GM21737 (cell line): ENCODE measurements around the gene ZSCAN10.
"Not testable (repeated sequence)": the region's sequence is repeated elsewhere in the genome, so short reads cannot be mapped to it uniquely, and the experiment has no call there.

Experiments used
- ATAC-seq: cut with Tn5 transposase; IDR thresholded peaks from one replicate; pipeline ENCODE4 v1.9.1; 2021; ENCODE audit warnings: mild to moderate bottlenecking, moderate library complexity; ENCODE audit not compliant: unreplicated experiment

The ZSCAN10 gene

GRCh38 chr16:3065069-3065741 lies 33.9 kb downstream of the ZSCAN10 start, which contains the start of gene IL32:
IL32 (plus strand) TSS chr16:3065640; CDS start chr16:3065812, 172 bp downstream.
- no peak for ATAC-seq

GRCh38 chr16:3063625-3064386 lies 35.3 kb downstream of the ZSCAN10 start:
- no peak for ATAC-seq

GRCh38 chr16:3062553-3062952 lies 36.5 kb downstream of the ZSCAN10 start:
- no peak for ATAC-seq

- no peak for ATAC-seq
Observed at GRCh38 chr16:3060339-3061127, 38.6 kb downstream of the ZSCAN10 start.

GRCh38 chr16:3059723-3060242 lies 39.3 kb downstream of the ZSCAN10 start:
- peak; percentile 4 for ATAC-seq

GRCh38 chr16:3059041-3059722 lies 39.9 kb downstream of the ZSCAN10 start:
- peak; percentile 74 for ATAC-seq

- no peak for ATAC-seq
Observed at GRCh38 chr16:3058139-3059030, 40.7 kb downstream of the ZSCAN10 start.

- no peak for ATAC-seq
Observed at GRCh38 chr16:3057181-3058138, 41.6 kb downstream of the ZSCAN10 start.

- no peak for ATAC-seq
Observed at GRCh38 chr16:3056336-3057180, 42.5 kb downstream of the ZSCAN10 start.

GRCh38 chr16:3055734-3056115 lies 43.4 kb downstream of the ZSCAN10 start:
- not testable (repeated sequence) for ATAC-seq

- no peak for ATAC-seq
Observed at GRCh38 chr16:3054965-3055733, 43.9 kb downstream of the ZSCAN10 start.

GRCh38 chr16:3053330-3053710 lies 45.8 kb downstream of the ZSCAN10 start:
- not testable (repeated sequence) for ATAC-seq

GRCh38 chr16:3052571-3053329 lies 46.3 kb downstream of the ZSCAN10 start:
- not testable (repeated sequence) for ATAC-seq

- no peak for ATAC-seq
Observed at GRCh38 chr16:3051494-3051893, 47.6 kb downstream of the ZSCAN10 start.

- no peak for ATAC-seq
Observed at GRCh38 chr16:3051009-3051408, 48.1 kb downstream of the ZSCAN10 start.

- no peak for ATAC-seq
Observed at GRCh38 chr16:3050487-3050886, 48.6 kb downstream of the ZSCAN10 start.
